ENCODE results near the gene ACTBL2.
"Not testable (repeated sequence)": the region's sequence is repeated elsewhere in the genome, so short reads cannot be mapped to it uniquely, and the experiment has no call there.

The ACTBL2 gene

DNA sequence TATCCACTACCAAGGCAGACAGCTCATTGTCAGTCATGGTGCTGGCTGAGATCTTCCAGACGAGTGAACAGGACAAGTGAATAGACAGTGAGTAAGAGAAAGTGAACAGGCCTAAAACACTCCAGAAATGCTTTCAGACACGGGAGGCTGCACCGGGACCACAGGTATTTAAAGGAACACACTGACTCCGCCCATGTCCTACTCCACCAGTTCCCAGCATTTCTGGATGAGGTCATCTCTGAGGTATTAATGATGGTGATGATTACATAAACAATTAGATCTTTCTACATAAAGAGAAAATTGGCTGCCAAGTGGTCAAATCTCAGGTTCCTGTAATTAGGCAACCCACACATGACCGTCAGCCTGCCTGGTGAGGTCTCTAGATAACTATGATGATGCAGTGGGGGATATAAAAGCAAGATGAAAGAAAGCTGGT is at the start of gene ACTBL2:
Gene ACTBL2 (minus strand): TSS at position 141 of the 436 bp plus-strand sequence. CDS start 104 bp downstream, at position 37.
- CTCF ChIA-PET, result no interaction called here
- DNase-seq (ENCODE audit: extremely low spot score), result no peak
- POLR2A ChIA-PET, result no interaction called here
- TF ChIP-seq ELF4 (IDR thresholded peaks at IDR 0.05) (no peak), HDGF (IDR thresholded peaks at IDR 0.05; ENCODE audit: borderline replicate concordance) (no peak), TARDBP (IDR thresholded peaks at IDR 0.05) (no peak), LEF1 (IDR thresholded peaks at IDR 0.05; ENCODE audit: borderline replicate concordance) (no peak), NFRKB (IDR thresholded peaks at IDR 0.05) (no peak), FOXM1 (IDR thresholded peaks at IDR 0.05; ENCODE audit: borderline replicate concordance) (no peak), ZNF384 (IDR thresholded peaks at IDR 0.05) (no peak), SP1 (IDR thresholded peaks at IDR 0.05) (no peak), CTBP1 (IDR thresholded peaks at IDR 0.05; ENCODE audit: borderline replicate concordance) (no peak), FOXA1 (IDR thresholded peaks at IDR 0.05) (no peak), ARNT (IDR thresholded peaks at IDR 0.05) (no peak), L3MBTL2 (conservative IDR thresholded peaks at IDR 0.05) (no peak), FOXK2 (IDR thresholded peaks at IDR 0.05) (no peak), BHLHE40 (IDR thresholded peaks at IDR 0.05; ENCODE audit: borderline replicate concordance) (no peak)
- TF ChIP-seq, protein P1, sequence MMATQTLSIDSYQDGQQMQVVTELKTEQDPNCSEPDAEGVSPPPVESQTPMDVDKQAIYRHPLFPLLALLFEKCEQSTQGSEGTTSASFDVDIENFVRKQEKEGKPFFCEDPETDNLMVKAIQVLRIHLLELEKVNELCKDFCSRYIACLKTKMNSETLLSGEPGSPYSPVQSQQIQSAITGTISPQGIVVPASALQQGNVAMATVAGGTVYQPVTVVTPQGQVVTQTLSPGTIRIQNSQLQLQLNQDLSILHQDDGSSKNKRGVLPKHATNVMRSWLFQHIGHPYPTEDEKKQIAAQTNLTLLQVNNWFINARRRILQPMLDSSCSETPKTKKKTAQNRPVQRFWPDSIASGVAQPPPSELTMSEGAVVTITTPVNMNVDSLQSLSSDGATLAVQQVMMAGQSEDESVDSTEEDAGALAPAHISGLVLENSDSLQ (IDR thresholded peaks at IDR 0.05), result no peak

DNA sequence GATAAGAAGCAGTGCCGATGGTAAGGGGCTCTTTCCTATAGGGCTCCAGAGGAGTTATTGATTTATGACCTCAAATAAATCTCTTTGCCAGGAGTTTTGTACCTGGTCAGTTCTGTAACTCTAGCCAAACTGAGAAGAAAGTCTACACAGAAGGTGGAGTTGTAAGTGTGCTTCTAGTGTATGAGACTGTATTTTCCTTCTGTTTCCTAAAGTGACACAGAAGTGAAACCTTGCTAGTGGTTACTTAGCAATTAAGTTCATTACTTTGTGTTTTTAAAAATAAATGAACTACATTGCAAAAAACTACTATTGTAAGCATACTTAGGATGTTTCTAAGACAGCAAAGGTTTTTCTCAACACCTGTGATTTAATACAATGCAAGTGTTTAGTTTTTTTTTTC is 48.7 kb upstream of the ACTBL2 start:
- CTCF ChIA-PET, result interaction anchor here (1.2 kb wide), 1 partner anchor 32 kb away, joined by 3 read pairs; no protein-coding TSS in a partner anchor
- TF ChIP-seq CTBP1 (IDR thresholded peaks at IDR 0.05; ENCODE audit: borderline replicate concordance) (no peak), ZNF384 (IDR thresholded peaks at IDR 0.05) (no peak), L3MBTL2 (conservative IDR thresholded peaks at IDR 0.05) (no peak), TARDBP (IDR thresholded peaks at IDR 0.05) (no peak), FOXM1 (IDR thresholded peaks at IDR 0.05; ENCODE audit: borderline replicate concordance) (no peak), ARNT (IDR thresholded peaks at IDR 0.05) (no peak), SUZ12 (IDR thresholded peaks at IDR 0.05) (no peak), NFRKB (IDR thresholded peaks at IDR 0.05) (no peak), BHLHE40 (IDR thresholded peaks at IDR 0.05; ENCODE audit: borderline replicate concordance) (no peak)
- no peak for DNase-seq (ENCODE audit: extremely low spot score)
- POLR2A ChIA-PET, result no interaction called here

DNA sequence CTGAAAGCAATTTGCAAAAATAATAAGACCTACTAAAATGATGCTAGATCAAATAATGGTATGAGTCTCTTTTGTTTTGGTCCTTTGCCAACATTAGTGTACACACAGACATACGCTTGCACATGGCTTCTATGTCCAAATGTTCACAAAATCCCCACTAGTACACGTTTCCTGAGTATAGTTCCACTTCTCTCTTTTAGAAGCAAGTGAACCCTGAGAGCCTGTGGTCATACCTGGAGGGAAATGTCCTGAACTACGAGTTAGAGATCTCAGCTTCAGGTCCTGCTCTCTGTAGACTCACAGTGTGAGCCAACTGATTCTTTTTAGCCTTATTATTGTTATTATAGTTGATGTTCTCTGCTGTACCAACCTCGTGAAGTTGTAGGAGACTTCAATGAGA is 47.3 kb upstream of the ACTBL2 start:
- ChIA-PET POLR2A (no interaction called here), CTCF (no interaction called here)
- DNase-seq (ENCODE audit: extremely low spot score), result no peak
- no peak for TF ChIP-seq LEF1 (IDR thresholded peaks at IDR 0.05; ENCODE audit: borderline replicate concordance)
- no peak for TF ChIP-seq ZNF384 (IDR thresholded peaks at IDR 0.05)
- no peak for TF ChIP-seq ELF4 (IDR thresholded peaks at IDR 0.05)
- no peak for TF ChIP-seq FOXM1 (IDR thresholded peaks at IDR 0.05; ENCODE audit: borderline replicate concordance)
- TF ChIP-seq L3MBTL2 (conservative IDR thresholded peaks at IDR 0.05), result no peak
- no peak for TF ChIP-seq BHLHE40 (IDR thresholded peaks at IDR 0.05; ENCODE audit: borderline replicate concordance)
- no peak for TF ChIP-seq NFRKB (IDR thresholded peaks at IDR 0.05)
- TF ChIP-seq ARNT (IDR thresholded peaks at IDR 0.05), result no peak
- TF ChIP-seq, protein P1 (IDR thresholded peaks at IDR 0.05), result no peak

DNA sequence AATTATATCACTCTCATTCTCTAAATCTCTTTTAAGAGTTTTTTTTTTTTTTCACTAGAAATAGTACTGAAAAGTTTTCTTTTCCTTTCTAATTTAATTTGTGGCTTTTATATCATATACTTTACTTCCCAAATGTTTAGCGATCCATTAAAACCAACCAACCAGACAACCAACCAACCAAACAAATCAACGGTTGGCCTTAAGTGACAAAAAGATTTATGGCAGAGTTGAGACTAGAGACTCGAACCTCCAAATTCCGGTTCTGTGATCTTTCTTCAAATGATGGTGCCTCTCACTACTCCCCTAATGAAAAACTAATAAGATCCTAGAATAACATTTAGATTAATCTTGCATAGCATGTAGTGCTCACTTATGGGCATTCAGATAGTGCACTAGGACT is 45.3 kb upstream of the ACTBL2 start:
- CTCF ChIA-PET, result no interaction called here

DNA sequence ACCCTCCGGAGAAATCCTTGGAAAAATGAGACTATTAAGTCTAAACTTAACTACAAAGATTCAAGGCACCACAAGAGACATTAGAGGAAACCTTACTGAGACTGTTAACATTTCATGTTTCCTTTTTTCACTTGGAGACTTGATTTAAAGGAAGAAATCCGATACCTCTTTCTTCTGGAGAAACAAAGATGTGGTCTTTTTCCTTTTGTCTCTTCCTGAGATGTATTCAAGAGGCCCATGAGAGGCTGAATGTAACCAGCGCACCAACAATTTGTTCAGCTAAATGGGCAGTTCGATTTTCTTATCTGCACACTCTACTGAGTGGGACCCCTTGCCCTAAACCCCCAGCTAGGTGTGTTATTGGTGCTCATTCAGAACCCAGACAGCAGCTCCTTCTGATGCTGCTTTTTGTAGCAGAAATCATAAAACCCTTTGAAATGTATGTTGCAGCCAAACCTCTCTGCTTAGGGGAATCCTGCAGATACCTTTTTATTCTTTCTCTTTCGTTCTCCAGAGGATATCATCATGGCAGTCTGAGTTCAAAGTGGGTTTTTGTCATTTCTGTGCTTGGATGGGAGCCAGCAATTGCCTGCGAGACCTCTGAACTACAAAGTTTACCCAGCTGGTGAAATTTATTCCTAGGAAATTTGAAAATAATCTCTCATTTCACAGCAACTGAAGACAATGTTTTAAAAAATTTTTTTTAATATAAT is 41.9 kb upstream of the ACTBL2 start:
- TF ChIP-seq ZNF384 (IDR thresholded peaks at IDR 0.05) (no peak), SP1 (IDR thresholded peaks at IDR 0.05) (no peak)
- ChIA-PET CTCF (interaction anchor here (0.5 kb wide), 1 partner anchor 29 kb away, joined by 5 read pairs; no protein-coding TSS in a partner anchor), POLR2A (no interaction called here)
- no peak for DNase-seq (ENCODE audit: extremely low spot score)

More for the DNA sequence above, 45.3 kb upstream of the ACTBL2 start:
- TF ChIP-seq FOXA1 (IDR thresholded peaks at IDR 0.05), result no peak
- POLR2A ChIA-PET, result no interaction called here
- DNase-seq (ENCODE audit: extremely low spot score), result no peak

DNA sequence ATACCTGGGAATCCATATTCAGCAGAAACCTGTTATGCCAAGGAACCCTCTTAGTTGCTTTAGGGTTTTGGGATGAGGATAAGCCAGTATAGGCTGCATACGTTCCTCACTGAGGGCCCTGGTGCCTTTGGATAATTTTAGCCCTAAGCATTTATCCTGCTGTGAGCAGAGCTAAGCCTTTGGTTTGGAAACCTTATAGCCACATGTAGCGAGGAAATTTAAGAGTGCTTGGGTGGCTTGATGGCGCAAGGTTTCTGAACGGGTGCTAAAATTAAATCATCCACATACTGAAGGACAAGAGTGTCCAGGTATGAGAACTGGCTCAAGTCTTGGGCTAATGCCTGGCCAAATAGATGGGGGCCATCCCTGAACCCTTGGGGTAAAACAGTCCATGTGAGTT is 39.9 kb upstream of the ACTBL2 start:
- POLR2A ChIA-PET; DNase-seq (ENCODE audit: extremely low spot score); CTCF ChIA-PET: not testable (repeated sequence)

DNA sequence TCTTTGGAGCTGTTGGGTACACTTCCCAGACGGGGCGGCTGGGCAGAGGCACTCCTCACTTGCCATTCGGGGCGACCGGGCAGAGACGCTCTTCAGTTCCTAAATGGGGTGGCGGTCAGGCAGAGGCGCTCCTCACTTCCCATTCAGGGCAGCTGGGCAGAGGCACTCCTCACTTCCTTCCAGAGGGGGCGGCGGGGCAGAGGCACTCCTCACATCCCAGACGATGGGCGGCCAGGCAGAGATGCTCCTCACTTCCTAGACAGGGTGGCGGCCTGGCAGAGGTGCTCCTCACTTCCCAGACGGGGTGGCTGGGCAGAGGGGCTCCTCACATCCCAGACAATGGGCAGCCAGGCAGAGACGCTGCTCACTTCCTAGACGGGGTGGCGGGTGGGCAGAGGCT is 35.8 kb upstream of the ACTBL2 start:
- DNase-seq (ENCODE audit: extremely low spot score); POLR2A ChIA-PET; CTCF ChIA-PET: not testable (repeated sequence)

DNA sequence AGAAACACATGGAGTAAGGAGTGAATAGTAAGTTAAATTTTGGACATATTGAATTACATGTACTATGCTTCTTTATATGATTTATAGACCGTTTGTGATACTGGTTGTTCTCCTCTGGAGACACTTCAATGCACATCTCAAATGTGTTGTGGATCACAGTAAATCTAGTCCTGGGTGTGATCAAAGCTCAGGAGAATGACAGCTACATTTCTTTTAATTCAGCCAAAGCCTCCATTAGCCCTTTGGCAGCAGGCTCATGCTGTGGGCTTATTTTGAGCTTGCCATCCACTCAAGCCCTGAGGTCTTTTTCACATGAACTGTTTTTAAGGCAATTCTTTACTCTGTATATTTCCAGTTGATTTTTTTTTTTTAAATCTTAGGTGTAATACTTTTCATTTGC is 34.6 kb upstream of the ACTBL2 start:
- no peak for TF ChIP-seq HDGF (IDR thresholded peaks at IDR 0.05; ENCODE audit: borderline replicate concordance)
- no peak for DNase-seq (ENCODE audit: extremely low spot score)
- ChIA-PET CTCF (interaction anchor here (0.7 kb wide), 2 partner anchors 16 to 989 kb away, joined by 3 read pairs; no protein-coding TSS in a partner anchor), POLR2A (no interaction called here)
